ENCODE results near the gene SUGCT. TPM values are rescaled to one million over a fixed set of nuclear protein-coding genes. Genes with fewer than 3 reads are reported as not detected.

SUGCT gene
- total RNA-seq, 3 donors from 2014 or later (not counting 1 experiment from before 2014, with no cell fraction given): 0.40 to 0.59 TPM; not detected in 1

- H3K36me3 Mint-ChIP-seq: peaks cover 7% of the 10 kb centered on the region
- no peaks in the 10 kb centered on the region for H3K27me3 ChIP-seq (ENCODE audit: control insufficient read depth, insufficient read depth, low read length)
- peaks cover 6 to 8% of the 10 kb centered on the region in 2 donors for H3K4me1 Mint-ChIP-seq
- intact Hi-C loops (cut with micrococcal nuclease): no loop called here
- no peaks in the 10 kb centered on the region for H3K9me3 ChIP-seq (ENCODE audit: control insufficient read depth, insufficient read depth, low read length)
- H3K27ac ChIP-seq (ENCODE audit: low read length): no peak overlapping the region
- H3K4me1 ChIP-seq (ENCODE audit: control insufficient read depth, insufficient read depth, low read length): no peaks in the 10 kb centered on the region
- no peak overlapping the region for H3K27ac Mint-ChIP-seq
- TF ChIP-seq, protein P1, sequence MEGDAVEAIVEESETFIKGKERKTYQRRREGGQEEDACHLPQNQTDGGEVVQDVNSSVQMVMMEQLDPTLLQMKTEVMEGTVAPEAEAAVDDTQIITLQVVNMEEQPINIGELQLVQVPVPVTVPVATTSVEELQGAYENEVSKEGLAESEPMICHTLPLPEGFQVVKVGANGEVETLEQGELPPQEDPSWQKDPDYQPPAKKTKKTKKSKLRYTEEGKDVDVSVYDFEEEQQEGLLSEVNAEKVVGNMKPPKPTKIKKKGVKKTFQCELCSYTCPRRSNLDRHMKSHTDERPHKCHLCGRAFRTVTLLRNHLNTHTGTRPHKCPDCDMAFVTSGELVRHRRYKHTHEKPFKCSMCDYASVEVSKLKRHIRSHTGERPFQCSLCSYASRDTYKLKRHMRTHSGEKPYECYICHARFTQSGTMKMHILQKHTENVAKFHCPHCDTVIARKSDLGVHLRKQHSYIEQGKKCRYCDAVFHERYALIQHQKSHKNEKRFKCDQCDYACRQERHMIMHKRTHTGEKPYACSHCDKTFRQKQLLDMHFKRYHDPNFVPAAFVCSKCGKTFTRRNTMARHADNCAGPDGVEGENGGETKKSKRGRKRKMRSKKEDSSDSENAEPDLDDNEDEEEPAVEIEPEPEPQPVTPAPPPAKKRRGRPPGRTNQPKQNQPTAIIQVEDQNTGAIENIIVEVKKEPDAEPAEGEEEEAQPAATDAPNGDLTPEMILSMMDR (IDR thresholded peaks at IDR 0.05): no peak
- H3K36me3 ChIP-seq (ENCODE audit: control insufficient read depth, insufficient read depth, low read length): no peaks in the 10 kb centered on the region
- WGBS (ENCODE audit: insufficient coverage): 76% methylated on average over 5 of the region's 7 CpGs
- no peaks in the 10 kb centered on the region for H3K27me3 Mint-ChIP-seq (ENCODE audit: low read depth in 2 of 2)
- no peak for ATAC-seq
- H3K4me3 ChIP-seq (ENCODE audit: low read length): no peak overlapping the region
- no peak for DNase-seq
- H3K9me3 Mint-ChIP-seq: peaks cover 4 to 6% of the 10 kb centered on the region in 2 donors
- no peak overlapping the region for H3K4me3 Mint-ChIP-seq
Observed at GRCh38 chr7:40520986-40521738, 386.4 kb downstream of the SUGCT start.

DNA sequence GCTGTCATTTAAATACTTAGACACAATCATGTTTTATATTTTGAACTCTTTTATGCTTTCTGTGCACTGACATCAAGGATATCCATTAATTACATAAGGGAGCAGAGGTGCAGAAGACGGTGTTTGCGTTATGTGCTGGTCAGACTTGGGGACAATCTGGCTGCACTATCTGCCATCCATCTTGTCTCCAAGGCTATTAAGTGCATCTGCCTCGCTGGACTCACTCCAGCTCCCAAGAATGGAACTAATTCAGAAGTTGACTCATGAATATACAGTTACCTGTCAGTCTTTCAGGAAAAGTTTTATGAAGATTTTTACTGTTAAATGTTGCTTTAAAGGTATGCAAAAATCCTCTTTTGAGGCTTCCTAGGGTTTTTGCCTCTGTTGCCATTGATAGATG is 391.0 kb downstream of the SUGCT start:
- Histone ChIP-seq H3K36me3 (ENCODE audit: control insufficient read depth, insufficient read depth, low read length) (no peaks in the 10 kb centered on the region), H3K4me3 (ENCODE audit: low read length) (no peak overlapping the region), H3K4me1 (ENCODE audit: control insufficient read depth, insufficient read depth, low read length) (no peaks in the 10 kb centered on the region), H3K9me3 (ENCODE audit: control insufficient read depth, insufficient read depth, low read length) (no peaks in the 10 kb centered on the region), H3K27me3 (ENCODE audit: control insufficient read depth, insufficient read depth, low read length) (no peaks in the 10 kb centered on the region), H3K27ac (ENCODE audit: low read length) (no peak overlapping the region)
- Mint-ChIP-seq H3K27me3 (ENCODE audit: low read depth in 2 of 2) (no peaks in the 10 kb centered on the region), H3K36me3 (no peaks in the 10 kb centered on the region), H3K4me1 (no peaks in the 10 kb centered on the region), H3K27ac (no peak overlapping the region), H3K4me3 (no peak overlapping the region), H3K9me3 (peaks cover 3 to 6% of the 10 kb centered on the region in 2 donors)
- no peak for ATAC-seq
- WGBS (ENCODE audit: insufficient coverage): 96% methylated on average over 3 of the region's 3 CpGs
- TF ChIP-seq, protein P1 (IDR thresholded peaks at IDR 0.05): no peak
- intact Hi-C loops (cut with micrococcal nuclease): no loop called here
- no peak for DNase-seq

DNA sequence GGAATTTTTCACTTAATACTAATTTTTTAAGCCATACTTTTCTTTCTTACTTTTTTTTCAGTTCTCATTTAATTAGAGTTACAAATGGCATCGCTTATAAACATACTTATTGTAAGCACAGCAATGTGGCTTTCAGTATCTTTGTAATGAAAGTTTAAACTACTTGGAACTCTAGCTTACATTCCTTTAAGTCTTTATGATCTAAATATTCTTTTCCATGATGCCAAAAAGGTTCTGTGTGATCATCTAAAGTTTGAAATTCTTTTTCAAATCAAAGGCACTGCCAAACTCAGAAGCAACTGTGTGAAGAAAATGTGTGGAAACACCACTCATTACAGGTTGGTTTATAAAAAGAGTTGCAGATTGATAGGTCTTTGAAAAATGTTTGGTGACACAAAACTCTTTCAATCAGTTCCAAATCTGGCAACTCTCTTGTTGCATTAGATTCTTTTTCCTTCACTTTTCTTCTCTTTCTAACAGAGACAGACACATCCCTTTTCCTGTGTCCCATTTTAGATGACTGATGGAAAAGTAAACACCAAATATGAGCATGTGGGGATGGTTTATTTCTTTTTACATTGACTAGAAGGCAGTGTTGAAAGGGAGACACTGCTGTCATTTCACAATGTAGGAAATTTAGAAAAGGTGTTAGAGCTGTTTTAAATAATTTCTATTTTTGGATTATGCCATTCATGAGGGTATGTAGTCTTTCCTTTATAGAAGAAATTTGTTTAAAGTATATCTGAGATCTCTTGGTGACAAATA is 392.3 kb downstream of the SUGCT start:
- intact Hi-C loops (cut with micrococcal nuclease): no loop called here
- peaks cover 3 to 6% of the 10 kb centered on the region in 2 donors for H3K9me3 Mint-ChIP-seq
- WGBS (ENCODE audit: insufficient coverage): no CpG with 5 or more reads among the region's 1 CpG

More for the DNA sequence above, 392.3 kb downstream of the SUGCT start:
- no peak overlapping the region for H3K4me3 ChIP-seq (ENCODE audit: low read length)
- no peak overlapping the region for H3K27ac ChIP-seq (ENCODE audit: low read length)
- H3K27me3 ChIP-seq (ENCODE audit: control insufficient read depth, insufficient read depth, low read length): no peaks in the 10 kb centered on the region
- no peak overlapping the region for H3K27ac Mint-ChIP-seq
- H3K4me1 Mint-ChIP-seq: no peaks in the 10 kb centered on the region
- H3K4me3 Mint-ChIP-seq: no peak overlapping the region
- H3K27me3 Mint-ChIP-seq (ENCODE audit: low read depth in 2 of 2): no peaks in the 10 kb centered on the region
- H3K36me3 Mint-ChIP-seq: no peaks in the 10 kb centered on the region
- H3K36me3 ChIP-seq (ENCODE audit: control insufficient read depth, insufficient read depth, low read length): no peaks in the 10 kb centered on the region
- no peaks in the 10 kb centered on the region for H3K9me3 ChIP-seq (ENCODE audit: control insufficient read depth, insufficient read depth, low read length)
- no peaks in the 10 kb centered on the region for H3K4me1 ChIP-seq (ENCODE audit: control insufficient read depth, insufficient read depth, low read length)
- DNase-seq (no peak), ATAC-seq (no peak)
- TF ChIP-seq, protein P1 (IDR thresholded peaks at IDR 0.05): no peak
